ENCODE data around the gene SCGB1D2. TPM values are rescaled to one million over a fixed set of nuclear protein-coding genes. Genes with fewer than 3 reads are reported as not detected.

The SCGB1D2 gene
- total RNA-seq, 1 experiment from 2014 or later = not detected

DNA sequence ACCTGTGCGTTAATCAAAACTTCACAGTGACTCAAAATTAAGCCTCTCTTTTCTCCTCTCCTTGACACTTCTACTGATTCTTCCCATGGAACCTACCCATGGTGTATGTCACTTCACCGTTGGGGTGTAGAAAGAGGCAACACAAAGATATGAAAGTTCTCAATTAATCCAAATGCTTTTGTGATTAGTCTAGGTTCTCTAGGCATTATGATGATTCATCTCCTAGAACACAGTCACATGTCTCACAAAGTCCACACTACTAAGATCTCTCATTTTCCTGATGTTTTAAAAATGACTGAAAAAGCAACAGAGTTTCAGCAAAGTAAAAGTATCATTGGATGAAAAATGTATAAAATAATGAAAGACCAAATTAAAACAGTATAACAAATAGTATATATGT, 14.2 kb downstream of the SCGB1D2 start:
- H3K27ac Mint-ChIP-seq (ENCODE audit: unreplicated experiment) = no peak overlapping the region
- no peak for DNase-seq

DNA sequence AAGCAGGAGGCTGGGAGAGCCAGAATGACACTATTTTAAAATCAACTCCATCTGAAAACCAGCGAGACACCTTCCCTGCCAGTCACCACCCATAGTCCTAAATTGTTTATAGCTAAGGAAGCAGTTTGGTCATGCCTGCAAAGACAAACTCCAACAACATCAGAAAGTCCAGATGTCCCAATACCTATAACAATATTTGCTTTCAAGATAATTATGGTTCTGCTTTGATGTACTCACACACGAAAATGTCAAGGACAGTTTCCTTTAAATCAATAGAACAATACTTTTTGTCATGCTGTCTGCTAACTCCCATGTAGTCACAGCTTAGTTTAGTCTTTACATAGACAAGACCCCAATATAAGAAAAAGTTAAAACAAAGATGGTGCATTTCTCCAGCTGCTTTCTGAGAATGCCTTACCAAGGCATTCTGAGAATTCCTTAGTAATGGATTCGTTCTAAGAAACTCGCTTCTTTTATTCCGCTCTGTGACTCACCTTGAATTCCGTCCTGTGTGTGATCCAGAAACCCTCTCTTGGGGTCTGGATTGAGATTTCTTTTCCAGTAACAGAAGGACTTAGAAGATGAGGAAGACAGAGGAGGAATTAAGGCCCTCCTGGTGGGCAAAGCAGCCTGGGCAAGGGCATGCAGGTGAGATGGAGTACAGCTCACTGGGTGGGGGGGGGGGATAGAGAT, 18.4 kb downstream of the SCGB1D2 start:
- Mint-ChIP-seq H3K4me3 (ENCODE audit: low read depth, unreplicated experiment) (no peak overlapping the region), H3K36me3 (ENCODE audit: insufficient read depth, unreplicated experiment) (no peaks in the 10 kb centered on the region), H3K4me1 (ENCODE audit: low read depth, unreplicated experiment) (no peaks in the 10 kb centered on the region), H3K27ac (ENCODE audit: unreplicated experiment) (no peak overlapping the region), H3K9me3 (ENCODE audit: low read depth, unreplicated experiment) (no peaks in the 10 kb centered on the region), H3K27me3 (ENCODE audit: unreplicated experiment) (peaks cover 86% of the 10 kb centered on the region)
- CTCF ChIA-PET = no interaction called here
- no TSS peak for BruUV-seq (replicated peaks)
- intact Hi-C loops (cut with micrococcal nuclease; ENCODE audit: unreplicated experiment) = no loop called here
- TF ChIP-seq, protein P1, sequence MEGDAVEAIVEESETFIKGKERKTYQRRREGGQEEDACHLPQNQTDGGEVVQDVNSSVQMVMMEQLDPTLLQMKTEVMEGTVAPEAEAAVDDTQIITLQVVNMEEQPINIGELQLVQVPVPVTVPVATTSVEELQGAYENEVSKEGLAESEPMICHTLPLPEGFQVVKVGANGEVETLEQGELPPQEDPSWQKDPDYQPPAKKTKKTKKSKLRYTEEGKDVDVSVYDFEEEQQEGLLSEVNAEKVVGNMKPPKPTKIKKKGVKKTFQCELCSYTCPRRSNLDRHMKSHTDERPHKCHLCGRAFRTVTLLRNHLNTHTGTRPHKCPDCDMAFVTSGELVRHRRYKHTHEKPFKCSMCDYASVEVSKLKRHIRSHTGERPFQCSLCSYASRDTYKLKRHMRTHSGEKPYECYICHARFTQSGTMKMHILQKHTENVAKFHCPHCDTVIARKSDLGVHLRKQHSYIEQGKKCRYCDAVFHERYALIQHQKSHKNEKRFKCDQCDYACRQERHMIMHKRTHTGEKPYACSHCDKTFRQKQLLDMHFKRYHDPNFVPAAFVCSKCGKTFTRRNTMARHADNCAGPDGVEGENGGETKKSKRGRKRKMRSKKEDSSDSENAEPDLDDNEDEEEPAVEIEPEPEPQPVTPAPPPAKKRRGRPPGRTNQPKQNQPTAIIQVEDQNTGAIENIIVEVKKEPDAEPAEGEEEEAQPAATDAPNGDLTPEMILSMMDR (IDR thresholded peaks at IDR 0.05; ENCODE audit: unreplicated experiment) = no peak
- no peak for DNase-seq

More for the DNA sequence above, 14.2 kb downstream of the SCGB1D2 start:
- Mint-ChIP-seq H3K9me3 (ENCODE audit: low read depth, unreplicated experiment) (peaks cover 2% of the 10 kb centered on the region), H3K4me3 (ENCODE audit: low read depth, unreplicated experiment) (no peak overlapping the region), H3K4me1 (ENCODE audit: low read depth, unreplicated experiment) (no peaks in the 10 kb centered on the region), H3K27me3 (ENCODE audit: unreplicated experiment) (peaks cover 64% of the 10 kb centered on the region), H3K36me3 (ENCODE audit: insufficient read depth, unreplicated experiment) (no peaks in the 10 kb centered on the region)
- no TSS peak for BruUV-seq (replicated peaks)
- CTCF ChIA-PET = interaction anchor here (0.7 kb wide), 1 partner anchor 119 kb away, joined by 5 read pairs; no protein-coding TSS in a partner anchor
- intact Hi-C loops (cut with micrococcal nuclease; ENCODE audit: unreplicated experiment) = no loop called here
- TF ChIP-seq, protein P1 (IDR thresholded peaks at IDR 0.05; ENCODE audit: unreplicated experiment) = no peak

DNA sequence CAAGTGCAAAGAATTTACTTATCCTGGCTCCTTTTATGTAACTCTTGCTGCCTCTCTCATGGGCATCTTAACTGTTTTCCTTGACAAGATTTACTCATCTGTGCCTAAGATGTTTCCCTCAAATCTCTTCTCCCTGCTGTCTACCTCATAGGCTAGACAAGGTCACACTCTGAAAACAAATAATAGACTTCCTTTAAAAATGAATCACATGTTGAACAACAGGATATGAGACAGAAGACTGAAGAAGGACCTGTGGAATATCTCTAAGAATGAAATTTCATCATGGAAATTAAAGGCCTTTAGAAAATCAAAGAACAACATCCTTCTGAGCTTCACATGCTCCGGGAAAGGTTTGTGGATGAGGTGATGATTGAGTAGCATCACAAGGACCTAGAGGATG, 22.0 kb downstream of the SCGB1D2 start:
- CTCF ChIA-PET = no interaction called here
- no peaks in the 10 kb centered on the region for H3K4me1 Mint-ChIP-seq (ENCODE audit: low read depth, unreplicated experiment)
- no peak for DNase-seq
- no peak overlapping the region for H3K4me3 Mint-ChIP-seq (ENCODE audit: low read depth, unreplicated experiment)
- no peaks in the 10 kb centered on the region for H3K36me3 Mint-ChIP-seq (ENCODE audit: insufficient read depth, unreplicated experiment)
- H3K27me3 Mint-ChIP-seq (ENCODE audit: unreplicated experiment) = peaks cover 84% of the 10 kb centered on the region
- H3K9me3 Mint-ChIP-seq (ENCODE audit: low read depth, unreplicated experiment) = no peaks in the 10 kb centered on the region
- intact Hi-C loops (cut with micrococcal nuclease; ENCODE audit: unreplicated experiment) = no loop called here
- BruUV-seq (replicated peaks) = no TSS peak
- H3K27ac Mint-ChIP-seq (ENCODE audit: unreplicated experiment) = no peak overlapping the region
- TF ChIP-seq, protein P1 (IDR thresholded peaks at IDR 0.05; ENCODE audit: unreplicated experiment) = no peak

DNA sequence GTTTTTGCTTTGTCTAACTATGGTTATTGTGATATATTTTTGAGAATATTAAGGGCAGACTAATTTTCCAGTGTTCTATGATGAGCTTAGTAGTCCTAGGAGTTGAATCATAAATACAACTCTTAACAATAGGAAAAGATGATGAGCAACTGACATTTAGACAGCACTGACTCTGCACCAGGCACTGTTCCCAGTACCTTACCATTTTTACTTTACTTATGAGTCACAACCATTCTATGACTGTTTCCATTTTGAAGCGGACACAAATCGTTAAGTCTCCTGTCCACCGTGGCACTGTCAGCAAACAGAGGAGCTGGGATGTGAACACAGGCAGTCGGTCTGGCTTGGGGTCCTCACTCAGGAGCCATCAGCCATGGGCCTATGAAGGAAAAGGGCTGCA, 24.5 kb downstream of the SCGB1D2 start:
- intact Hi-C loops (cut with micrococcal nuclease; ENCODE audit: unreplicated experiment) = no loop called here
- DNase-seq = no peak
- TF ChIP-seq, protein P1 (IDR thresholded peaks at IDR 0.05; ENCODE audit: unreplicated experiment) = no peak
- Mint-ChIP-seq H3K9me3 (ENCODE audit: low read depth, unreplicated experiment) (no peaks in the 10 kb centered on the region), H3K4me3 (ENCODE audit: low read depth, unreplicated experiment) (no peak overlapping the region), H3K36me3 (ENCODE audit: insufficient read depth, unreplicated experiment) (no peaks in the 10 kb centered on the region), H3K27me3 (ENCODE audit: unreplicated experiment) (peaks cover 82% of the 10 kb centered on the region), H3K4me1 (ENCODE audit: low read depth, unreplicated experiment) (peaks cover 8% of the 10 kb centered on the region), H3K27ac (ENCODE audit: unreplicated experiment) (no peak overlapping the region)
- CTCF ChIA-PET = no interaction called here
- no TSS peak for BruUV-seq (replicated peaks)
